ENCODE measurements around the gene NCAPH2. TPM values are rescaled to one million over a fixed set of nuclear protein-coding genes. Genes with fewer than 3 reads are reported as not detected.

Gene NCAPH2
- total and polyA plus RNA-seq, 2 of the 13 experiments (the other 11 are each of a cell fraction or from before 2014, with no cell fraction given) = 28.1 to 64.4 TPM

DNA sequence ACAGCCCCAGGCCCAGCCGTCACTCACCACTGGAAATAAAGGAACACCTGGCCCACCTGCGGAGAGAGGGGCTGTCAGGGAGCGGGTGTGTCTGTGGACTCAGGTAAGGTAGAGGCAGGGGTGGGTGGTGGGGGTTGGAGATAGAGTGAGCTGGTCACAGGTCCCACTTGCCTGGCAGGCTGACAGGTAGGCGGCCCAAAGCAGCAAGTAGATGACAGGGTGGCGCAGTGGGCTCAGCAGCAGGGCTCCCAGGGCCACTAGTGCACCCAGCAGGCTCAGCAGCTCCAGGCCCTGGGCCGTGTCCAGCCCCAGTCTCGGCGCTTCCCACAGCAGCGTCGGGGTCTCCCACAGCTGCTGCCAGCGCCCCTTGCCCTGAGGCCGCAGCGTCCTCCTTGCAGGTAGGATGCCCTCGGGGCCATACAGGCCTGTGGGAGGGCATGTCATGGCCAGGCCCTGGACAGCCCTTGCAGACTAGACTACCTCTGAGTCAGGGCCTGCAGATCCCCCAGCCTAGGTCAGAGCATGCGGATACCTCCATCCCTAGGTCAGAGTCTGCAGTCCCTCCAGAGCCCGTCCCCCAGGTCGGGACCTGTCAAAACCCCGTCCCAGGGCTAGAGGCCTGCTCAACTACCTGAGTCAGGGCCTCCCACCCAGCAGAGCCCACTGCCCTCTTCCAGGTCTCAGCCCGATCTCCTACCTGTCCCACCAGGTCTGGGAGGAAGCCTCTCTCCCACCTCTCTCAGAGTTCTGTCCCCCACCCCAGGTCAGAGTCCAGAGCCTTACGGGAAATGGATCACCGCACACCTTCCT is 1.2 kb upstream of the NCAPH2 start (continued):
- TF ChIP-seq KDM5A (IDR thresholded peaks at IDR 0.05; ENCODE audit: borderline replicate concordance, low read length) = 0 out of 2 replicates have a peak, but pooled peaks have one; percentile 26
- TF ChIP-seq, protein P1, sequence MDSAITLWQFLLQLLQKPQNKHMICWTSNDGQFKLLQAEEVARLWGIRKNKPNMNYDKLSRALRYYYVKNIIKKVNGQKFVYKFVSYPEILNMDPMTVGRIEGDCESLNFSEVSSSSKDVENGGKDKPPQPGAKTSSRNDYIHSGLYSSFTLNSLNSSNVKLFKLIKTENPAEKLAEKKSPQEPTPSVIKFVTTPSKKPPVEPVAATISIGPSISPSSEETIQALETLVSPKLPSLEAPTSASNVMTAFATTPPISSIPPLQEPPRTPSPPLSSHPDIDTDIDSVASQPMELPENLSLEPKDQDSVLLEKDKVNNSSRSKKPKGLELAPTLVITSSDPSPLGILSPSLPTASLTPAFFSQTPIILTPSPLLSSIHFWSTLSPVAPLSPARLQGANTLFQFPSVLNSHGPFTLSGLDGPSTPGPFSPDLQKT (CRISPR knock-in tag; IDR thresholded peaks at IDR 0.05; ENCODE audit: borderline replicate concordance) = no peak
- TF ChIP-seq, protein P2, sequence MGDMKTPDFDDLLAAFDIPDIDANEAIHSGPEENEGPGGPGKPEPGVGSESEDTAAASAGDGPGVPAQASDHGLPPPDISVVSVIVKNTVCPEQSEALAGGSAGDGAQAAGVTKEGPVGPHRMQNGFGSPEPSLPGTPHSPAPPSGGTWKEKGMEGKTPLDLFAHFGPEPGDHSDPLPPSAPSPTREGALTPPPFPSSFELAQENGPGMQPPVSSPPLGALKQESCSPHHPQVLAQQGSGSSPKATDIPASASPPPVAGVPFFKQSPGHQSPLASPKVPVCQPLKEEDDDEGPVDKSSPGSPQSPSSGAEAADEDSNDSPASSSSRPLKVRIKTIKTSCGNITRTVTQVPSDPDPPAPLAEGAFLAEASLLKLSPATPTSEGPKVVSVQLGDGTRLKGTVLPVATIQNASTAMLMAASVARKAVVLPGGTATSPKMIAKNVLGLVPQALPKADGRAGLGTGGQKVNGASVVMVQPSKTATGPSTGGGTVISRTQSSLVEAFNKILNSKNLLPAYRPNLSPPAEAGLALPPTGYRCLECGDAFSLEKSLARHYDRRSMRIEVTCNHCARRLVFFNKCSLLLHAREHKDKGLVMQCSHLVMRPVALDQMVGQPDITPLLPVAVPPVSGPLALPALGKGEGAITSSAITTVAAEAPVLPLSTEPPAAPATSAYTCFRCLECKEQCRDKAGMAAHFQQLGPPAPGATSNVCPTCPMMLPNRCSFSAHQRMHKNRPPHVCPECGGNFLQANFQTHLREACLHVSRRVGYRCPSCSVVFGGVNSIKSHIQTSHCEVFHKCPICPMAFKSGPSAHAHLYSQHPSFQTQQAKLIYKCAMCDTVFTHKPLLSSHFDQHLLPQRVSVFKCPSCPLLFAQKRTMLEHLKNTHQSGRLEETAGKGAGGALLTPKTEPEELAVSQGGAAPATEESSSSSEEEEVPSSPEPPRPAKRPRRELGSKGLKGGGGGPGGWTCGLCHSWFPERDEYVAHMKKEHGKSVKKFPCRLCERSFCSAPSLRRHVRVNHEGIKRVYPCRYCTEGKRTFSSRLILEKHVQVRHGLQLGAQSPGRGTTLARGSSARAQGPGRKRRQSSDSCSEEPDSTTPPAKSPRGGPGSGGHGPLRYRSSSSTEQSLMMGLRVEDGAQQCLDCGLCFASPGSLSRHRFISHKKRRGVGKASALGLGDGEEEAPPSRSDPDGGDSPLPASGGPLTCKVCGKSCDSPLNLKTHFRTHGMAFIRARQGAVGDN (CRISPR knock-in tag; IDR thresholded peaks at IDR 0.05) = peak; percentile 51
- TF ChIP-seq ZNF713 (CRISPR knock-in tag; IDR thresholded peaks at IDR 0.05) = 0 out of 2 replicates have a peak, but pooled peaks have one; percentile 79
- TF ChIP-seq ZFP1 (CRISPR knock-in tag; IDR thresholded peaks at IDR 0.05) = no peak
- TF ChIP-seq ZNF225 (CRISPR knock-in tag; IDR thresholded peaks at IDR 0.05) = peak; percentile 50; the same call in 1 of the 2 replicates
- no peak for TF ChIP-seq KIAA2018 (CRISPR knock-in tag; IDR thresholded peaks at IDR 0.05; ENCODE audit: borderline replicate concordance)
- TF ChIP-seq SOX13 (IDR thresholded peaks at IDR 0.05) = no peak
- TF ChIP-seq SOX13 (CRISPR knock-in tag; conservative IDR thresholded peaks at IDR 0.05 in 1 of 2, IDR thresholded peaks at IDR 0.05 in 1 of 2) = no peak
- TF ChIP-seq ZNF343 (CRISPR knock-in tag; IDR thresholded peaks at IDR 0.05) = no peak
- 0 out of 2 replicates have a peak, but pooled peaks have one; percentile 58 for TF ChIP-seq DZIP1 (CRISPR knock-in tag; IDR thresholded peaks at IDR 0.05)

All from HepG2 (cell line).